HUES6 (cell line): ENCODE measurements around the gene RCC1.
"Not testable (repeated sequence)": the region's sequence is repeated elsewhere in the genome, so short reads cannot be mapped to it uniquely, and the experiment has no call there.

Experiments used
- H3K27ac ChIP-seq: 2 replicates; pipeline ENCODE4 v1.7.0; 2013; ENCODE audit warnings: low read depth, mild to moderate bottlenecking, low read length, inconsistent platforms
- H3K27me3 ChIP-seq: 2 replicates; pipeline ENCODE4 v1.6.1; 2013; ENCODE audit warnings: low read length; ENCODE audit not compliant: control insufficient read depth, insufficient read depth
- H3K36me3 ChIP-seq: 2 replicates; pipeline ENCODE4 v1.6.1; 2013; ENCODE audit warnings: low read length; ENCODE audit not compliant: control insufficient read depth, insufficient read depth
- H3K4me1 ChIP-seq: 2 replicates; pipeline ENCODE4 v1.6.1; 2013; ENCODE audit warnings: low read length; ENCODE audit not compliant: control insufficient read depth, insufficient read depth
- H3K4me3 ChIP-seq: 2 replicates; pipeline ENCODE4 v1.5.1; 2013; ENCODE audit warnings: low read depth, low read length
- H3K9ac ChIP-seq: one replicate; pipeline ENCODE4 v1.6.1; 2013; ENCODE audit warnings: mild to moderate bottlenecking, low read length
- H3K9me3 ChIP-seq: 2 replicates; pipeline ENCODE4 v1.6.1; 2013; ENCODE audit warnings: low read depth, low read length; ENCODE audit not compliant: control insufficient read depth, insufficient read depth

The RCC1 gene

GRCh38 chr1:28551381-28551780, 45.5 kb downstream of the RCC1 start:
- no peaks in the 10 kb centered on the region for H3K27me3 ChIP-seq
- no peaks in the 10 kb centered on the region for H3K9me3 ChIP-seq
- H3K36me3 ChIP-seq: peaks cover 11% of the 10 kb centered on the region
- H3K27ac ChIP-seq: no peak overlapping the region
- H3K4me3 ChIP-seq: no peak overlapping the region
- 0 out of 2 replicates have a peak, but pooled peaks cover 6% of the 10 kb centered on the region for H3K4me1 ChIP-seq
- H3K9ac ChIP-seq: no peak overlapping the region

- no peaks in the 10 kb centered on the region for H3K27me3 ChIP-seq
- H3K4me3 ChIP-seq: peak within 1 kb of the TSS; percentile 89
- H3K27ac ChIP-seq: peak within 1 kb of the TSS; percentile 89
- H3K36me3 ChIP-seq: peaks cover 17% of the 10 kb centered on the region
- H3K4me1 ChIP-seq: 0 out of 2 replicates have a peak, but pooled peaks cover 6% of the 10 kb centered on the region
- H3K9me3 ChIP-seq: no peaks in the 10 kb centered on the region
- H3K9ac ChIP-seq: peak within 1 kb of the TSS; percentile 90
Observed at GRCh38 chr1:28552758-28553663, 47.2 kb downstream of the RCC1 start, which contains the start of gene TRNAU1AP. TSS of gene TRNAU1AP (plus strand) at chr1:28553085. CDS start at chr1:28553111, 26 bp downstream.

GRCh38 chr1:28560886-28561285, 55.0 kb downstream of the RCC1 start:
- Histone ChIP-seq H3K9me3 (no peaks in the 10 kb centered on the region), H3K4me1 (no peaks in the 10 kb centered on the region), H3K36me3 (peaks cover 62% of the 10 kb centered on the region), H3K4me3 (no peak overlapping the region), H3K9ac (no peak overlapping the region), H3K27me3 (no peaks in the 10 kb centered on the region), H3K27ac (no peak overlapping the region)

- Histone ChIP-seq H3K36me3 (peaks cover 75% of the 10 kb centered on the region), H3K27ac (no peak overlapping the region)
Observed at GRCh38 chr1:28564310-28564709, 58.5 kb downstream of the RCC1 start.

GRCh38 chr1:28565040-28565439, 59.2 kb downstream of the RCC1 start:
- Histone ChIP-seq H3K27ac (no peak overlapping the region), H3K9me3 (no peaks in the 10 kb centered on the region), H3K9ac (no peak overlapping the region), H3K4me3 (no peak overlapping the region), H3K4me1 (no peaks in the 10 kb centered on the region), H3K27me3 (no peaks in the 10 kb centered on the region), H3K36me3 (peaks cover 68% of the 10 kb centered on the region)

More at GRCh38 chr1:28564310-28564709, 58.5 kb downstream of the RCC1 start:
- Histone ChIP-seq H3K27me3 (no peaks in the 10 kb centered on the region), H3K9me3 (no peaks in the 10 kb centered on the region), H3K4me3 (no peak overlapping the region), H3K4me1 (no peaks in the 10 kb centered on the region), H3K9ac (no peak overlapping the region)

GRCh38 chr1:28565726-28566125, 59.9 kb downstream of the RCC1 start:
- H3K4me3 ChIP-seq: no peak overlapping the region
- H3K36me3 ChIP-seq: peaks cover 63% of the 10 kb centered on the region
- no peak overlapping the region for H3K27ac ChIP-seq
- no peak overlapping the region for H3K9ac ChIP-seq
- H3K9me3 ChIP-seq: no peaks in the 10 kb centered on the region
- no peaks in the 10 kb centered on the region for H3K27me3 ChIP-seq
- no peaks in the 10 kb centered on the region for H3K4me1 ChIP-seq

- Histone ChIP-seq H3K27ac (no peak overlapping the region), H3K4me1 (no peaks in the 10 kb centered on the region), H3K4me3 (no peak overlapping the region), H3K9ac (no peak overlapping the region), H3K36me3 (peaks cover 62% of the 10 kb centered on the region), H3K9me3 (no peaks in the 10 kb centered on the region), H3K27me3 (no peaks in the 10 kb centered on the region)
Observed at GRCh38 chr1:28566931-28567330, 61.1 kb downstream of the RCC1 start.

- no peaks in the 10 kb centered on the region for H3K27me3 ChIP-seq
- H3K4me3 ChIP-seq: no peak overlapping the region
- H3K36me3 ChIP-seq: peaks cover 51% of the 10 kb centered on the region
- H3K9ac ChIP-seq: no peak overlapping the region
- H3K9me3 ChIP-seq: no peaks in the 10 kb centered on the region
- no peak overlapping the region for H3K27ac ChIP-seq
- H3K4me1 ChIP-seq: no peaks in the 10 kb centered on the region
Observed at GRCh38 chr1:28571911-28572310, 66.1 kb downstream of the RCC1 start.

- H3K4me1 ChIP-seq, H3K27ac ChIP-seq, H3K9me3 ChIP-seq, H3K27me3 ChIP-seq, H3K4me3 ChIP-seq, H3K9ac ChIP-seq: not testable (repeated sequence)
- H3K36me3 ChIP-seq: peaks cover 50% of the 10 kb centered on the region
Observed at GRCh38 chr1:28572891-28573290, 67.0 kb downstream of the RCC1 start.

GRCh38 chr1:28573564-28573963, 67.7 kb downstream of the RCC1 start:
- Histone ChIP-seq H3K4me1 (no peaks in the 10 kb centered on the region), H3K27ac (no peak overlapping the region), H3K36me3 (peaks cover 51% of the 10 kb centered on the region), H3K27me3 (no peaks in the 10 kb centered on the region), H3K9ac (no peak overlapping the region), H3K4me3 (no peak overlapping the region), H3K9me3 (no peaks in the 10 kb centered on the region)

GRCh38 chr1:28577052-28577678, 71.3 kb downstream of the RCC1 start:
- 0 out of 2 replicates have a peak, but pooled peaks cover 4% of the 10 kb centered on the region for H3K4me1 ChIP-seq
- H3K36me3 ChIP-seq: peaks cover 63% of the 10 kb centered on the region
- H3K4me3 ChIP-seq: no peak overlapping the region
- no peaks in the 10 kb centered on the region for H3K9me3 ChIP-seq
- H3K27ac ChIP-seq: no peak overlapping the region
- H3K9ac ChIP-seq: no peak overlapping the region
- H3K27me3 ChIP-seq: no peaks in the 10 kb centered on the region
